Activated CD4-positive, alpha-beta T cell treated with anti-CD3 and anti-CD28 coated beads for 1 hour (primary cell): ENCODE results near the gene PPP1R14D.

Experiments
- DNase-seq: peaks from one replicate; pipeline ENCODE4 v3.0.0-alpha.2; 2020

The PPP1R14D gene

DNA sequence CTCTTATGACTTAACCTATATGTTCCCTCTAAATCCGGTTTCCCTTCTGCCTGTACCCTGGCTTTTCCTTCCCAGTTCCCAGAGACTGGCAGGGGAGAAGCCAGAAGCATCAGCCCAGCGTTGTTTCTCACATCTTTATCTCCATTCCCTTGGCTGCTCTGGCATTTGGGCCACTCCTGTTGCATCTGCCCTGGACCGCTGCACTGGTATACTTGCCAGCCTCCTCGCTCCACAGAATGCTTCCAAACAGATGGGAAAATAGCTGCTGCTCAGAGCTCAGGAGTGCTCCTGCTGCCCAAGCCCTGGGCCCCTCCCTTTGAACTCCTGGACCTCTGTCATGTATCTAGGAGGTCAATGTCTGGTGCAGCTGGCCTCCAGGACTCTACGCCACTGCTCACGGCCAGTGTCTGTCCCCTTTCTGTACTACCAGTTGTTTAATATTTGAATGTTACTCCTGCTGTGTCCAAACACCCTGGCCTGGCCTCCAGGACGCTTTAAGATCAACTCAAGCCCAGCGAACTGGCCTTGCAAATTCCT, 22.1 kb upstream of the PPP1R14D start:
- no peak for DNase-seq

DNA sequence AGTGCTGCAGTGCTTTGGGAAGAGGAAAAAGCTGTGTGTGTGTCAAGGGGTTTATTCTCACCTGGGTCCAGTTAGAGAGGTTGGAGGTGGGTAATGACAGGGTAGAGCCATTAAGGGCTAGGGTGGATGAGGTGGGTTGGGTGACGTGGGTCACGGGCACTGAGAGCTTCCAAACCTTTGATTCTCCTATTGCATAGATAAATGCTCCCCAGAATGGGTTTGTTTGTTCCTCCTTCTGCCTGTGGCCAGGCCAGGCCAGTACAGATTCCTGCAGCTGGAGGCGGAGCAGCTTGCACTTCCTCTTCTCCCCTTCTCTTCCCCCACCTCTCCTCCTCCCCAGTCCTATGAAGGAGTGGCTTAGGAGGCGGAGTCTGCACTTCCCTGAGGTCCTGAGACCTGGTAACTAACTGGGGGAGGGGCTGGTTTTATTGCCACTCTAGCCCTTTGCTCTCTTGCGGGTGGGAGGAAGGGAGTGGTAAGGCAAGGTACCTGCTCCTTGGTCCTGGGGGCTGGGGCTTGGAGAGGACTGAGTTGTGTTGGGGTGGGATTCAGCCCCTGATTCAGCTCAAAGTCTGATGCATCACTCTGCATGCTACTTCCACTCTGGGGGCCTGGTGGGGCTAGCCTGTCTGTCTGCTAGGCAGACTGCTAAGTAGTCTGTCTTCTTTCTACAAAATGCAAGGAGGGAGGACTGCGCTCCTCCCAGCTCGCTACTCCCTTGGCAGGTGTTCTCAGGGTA, 18.9 kb upstream of the PPP1R14D start:
- no peak for DNase-seq

DNA sequence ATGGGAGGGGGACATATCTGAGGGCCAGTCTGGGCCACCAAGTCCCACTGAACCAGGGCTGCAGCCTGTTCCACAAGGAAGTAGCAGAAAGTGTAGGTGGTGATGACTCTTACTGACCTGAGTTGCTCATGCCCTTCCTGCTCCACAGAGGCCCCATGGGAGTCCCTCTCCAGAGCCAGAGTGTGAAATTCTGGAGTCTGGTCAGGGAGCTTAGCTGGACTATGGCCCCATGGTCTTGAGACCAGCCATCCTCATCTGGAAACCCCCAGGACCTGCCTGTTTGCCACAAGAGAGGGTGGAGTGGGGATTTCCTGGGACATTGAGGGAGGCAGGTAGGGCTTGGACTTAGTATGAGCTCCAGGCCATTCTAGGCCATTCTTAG, 18.3 kb upstream of the PPP1R14D start:
- DNase-seq = no peak

DNA sequence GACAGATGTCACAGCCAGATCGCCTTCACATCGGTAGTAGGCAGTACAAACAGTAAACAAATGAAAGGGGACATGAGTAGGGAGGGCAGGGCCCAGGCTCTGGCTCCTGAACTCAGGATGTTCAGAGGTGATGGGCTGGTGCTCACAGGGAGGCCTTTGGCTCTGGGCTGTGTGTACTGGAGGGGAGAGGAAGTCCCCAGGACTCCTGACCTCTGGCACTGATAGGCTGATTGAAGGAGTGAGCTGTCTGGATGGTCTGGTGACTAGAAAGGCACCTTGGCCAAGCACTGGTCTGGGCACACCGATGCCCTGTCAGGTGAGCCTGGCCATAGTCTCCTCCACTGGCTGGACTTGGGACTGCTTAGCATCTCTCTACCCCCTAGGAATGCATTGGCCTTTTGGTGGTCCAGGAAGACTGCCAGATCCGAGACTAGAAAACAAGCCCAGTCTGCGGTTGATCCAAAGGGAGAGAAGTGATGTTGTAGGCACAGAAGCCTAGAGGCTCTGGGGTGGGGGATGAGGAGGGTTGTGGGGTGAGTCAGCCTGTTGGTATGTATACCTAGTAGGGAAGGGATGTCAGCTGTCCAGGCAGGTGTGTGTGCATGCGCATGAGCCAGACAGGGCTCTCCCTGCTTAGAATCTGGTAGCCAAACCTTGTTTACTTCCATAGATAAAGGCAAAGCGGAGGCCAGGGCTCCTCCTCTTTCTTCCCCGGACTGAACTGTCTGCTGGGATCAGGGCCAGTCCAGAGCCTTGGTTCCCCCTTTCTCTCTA, 17.2 kb upstream of the PPP1R14D start:
- DNase-seq = no peak

DNA sequence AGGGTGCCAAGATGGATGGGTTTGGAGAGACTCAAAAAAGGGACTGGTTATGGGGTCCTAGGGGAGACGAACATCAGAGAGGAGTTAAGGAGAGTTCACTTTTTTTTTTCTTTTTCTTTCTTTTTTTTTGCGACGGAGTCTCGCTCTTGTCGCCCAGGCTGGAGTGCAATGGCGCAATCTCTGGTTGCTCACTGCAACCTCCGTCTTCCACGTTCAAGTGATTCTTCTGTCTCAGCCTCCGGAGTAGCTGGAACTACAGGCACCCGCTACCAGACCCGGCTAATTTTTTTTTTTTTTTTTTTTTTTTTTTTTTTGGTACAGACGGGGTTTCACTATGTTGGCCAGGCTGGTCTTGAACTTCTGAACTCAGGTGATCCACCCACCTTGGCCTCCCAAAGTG, 16.5 kb upstream of the PPP1R14D start:
- DNase-seq = no peak

DNA sequence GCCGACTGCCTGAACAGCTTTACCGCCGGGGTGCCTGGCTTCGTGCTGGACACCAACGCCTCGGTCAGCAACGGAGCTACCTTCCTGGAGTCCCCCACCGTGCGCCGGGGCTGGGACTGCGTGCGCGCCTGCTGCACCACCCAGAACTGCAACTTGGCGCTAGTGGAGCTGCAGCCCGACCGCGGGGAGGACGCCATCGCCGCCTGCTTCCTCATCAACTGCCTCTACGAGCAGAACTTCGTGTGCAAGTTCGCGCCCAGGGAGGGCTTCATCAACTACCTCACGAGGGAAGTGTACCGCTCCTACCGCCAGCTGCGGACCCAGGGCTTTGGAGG, 16.2 kb upstream of the PPP1R14D start:
- DNase-seq = peak; percentile 14

DNA sequence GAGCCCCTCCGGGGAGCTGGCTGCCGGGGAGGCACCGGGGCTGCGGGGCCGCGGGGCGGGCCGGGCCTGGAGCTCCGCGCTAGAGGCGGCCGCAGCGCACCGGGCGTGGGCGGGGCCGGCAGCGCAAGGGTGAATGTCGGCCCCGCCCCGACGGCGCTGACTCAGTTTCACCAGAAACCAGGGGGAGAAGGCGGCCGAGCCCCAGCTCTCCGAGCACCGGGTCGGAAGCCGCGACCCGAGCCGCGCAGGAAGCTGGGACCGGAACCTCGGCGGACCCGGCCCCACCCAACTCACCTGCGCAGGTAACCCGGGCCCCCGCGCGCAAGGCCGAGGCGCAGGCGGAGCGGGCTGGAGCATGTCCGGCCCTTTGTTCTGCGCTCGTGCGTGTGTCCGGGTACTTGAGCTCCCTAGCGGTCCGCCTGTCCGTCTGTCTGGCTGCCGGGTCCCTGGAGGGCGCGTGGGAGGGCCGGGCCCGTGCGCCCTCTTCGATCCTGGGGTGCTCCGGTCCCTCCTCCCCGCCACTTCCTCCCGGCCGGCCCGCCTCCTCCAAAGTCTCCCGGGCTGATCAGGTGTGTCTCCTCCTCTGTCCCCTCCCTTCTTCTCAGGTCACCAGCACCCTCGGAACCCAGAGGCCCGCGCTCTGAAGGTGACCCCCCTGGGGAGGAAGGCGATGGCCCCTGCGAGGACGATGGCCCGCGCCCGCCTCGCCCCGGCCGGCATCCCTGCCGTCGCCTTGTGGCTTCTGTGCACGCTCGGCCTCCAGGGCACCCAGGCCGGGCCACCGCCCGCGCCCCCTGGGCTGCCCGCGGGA, 15.6 kb upstream of the PPP1R14D start, which contains the start of gene SPINT1:
SPINT1 (plus strand) TSS at position 164 of the 811 bp plus-strand sequence; CDS start at position 671, 507 bp downstream.
- peak; percentile 43 for DNase-seq

DNA sequence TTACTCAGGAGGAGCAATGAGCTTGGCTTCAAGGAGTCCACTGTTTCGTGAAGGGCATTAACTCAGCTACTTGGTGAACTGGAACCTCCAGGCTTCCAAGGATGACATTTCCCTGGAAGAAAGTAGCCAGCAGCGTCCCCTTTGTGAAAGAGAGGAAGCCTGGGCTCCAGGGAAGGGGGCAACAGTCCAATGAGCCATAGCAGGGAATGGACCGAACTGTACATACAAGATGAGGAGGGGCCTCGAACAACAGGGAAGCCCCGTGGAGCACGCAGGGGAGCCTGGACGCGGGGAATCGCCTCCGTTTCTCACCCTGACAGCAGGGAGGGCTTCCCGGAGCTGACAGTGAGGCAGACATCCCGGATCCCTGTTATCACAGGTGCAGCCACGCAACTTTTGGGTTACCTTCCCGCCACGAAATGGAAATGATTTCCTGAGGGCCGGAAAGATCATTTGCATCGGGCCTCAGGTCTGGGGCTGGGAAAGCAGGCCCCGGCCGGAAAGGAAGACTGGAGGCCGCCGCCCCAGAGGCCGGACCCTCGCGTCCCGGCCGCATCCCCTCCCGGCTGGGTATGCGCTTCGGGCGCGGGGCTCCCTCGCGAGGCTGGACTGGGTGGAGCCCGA, 14.9 kb upstream of the PPP1R14D start:
- DNase-seq = no peak

DNA sequence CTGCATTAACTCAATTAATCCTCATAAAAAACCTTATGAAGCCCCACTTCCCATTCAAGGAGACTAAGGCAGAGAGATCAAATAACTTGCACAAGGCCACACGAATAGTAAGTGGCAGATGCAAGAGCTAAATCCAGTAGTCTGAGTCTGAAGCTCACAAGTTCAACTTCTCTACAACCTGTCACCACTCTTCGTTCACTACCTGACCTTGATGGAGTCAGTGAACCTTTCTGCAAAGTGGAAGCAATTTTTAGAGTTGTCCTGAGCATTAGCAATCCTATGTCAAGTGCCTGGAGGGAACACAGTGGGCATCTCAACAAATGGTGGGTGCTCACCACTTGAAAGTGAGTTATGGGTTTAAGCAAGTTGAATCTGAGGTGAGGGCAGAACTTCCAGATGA, 13.2 kb upstream of the PPP1R14D start:
- DNase-seq = no peak

DNA sequence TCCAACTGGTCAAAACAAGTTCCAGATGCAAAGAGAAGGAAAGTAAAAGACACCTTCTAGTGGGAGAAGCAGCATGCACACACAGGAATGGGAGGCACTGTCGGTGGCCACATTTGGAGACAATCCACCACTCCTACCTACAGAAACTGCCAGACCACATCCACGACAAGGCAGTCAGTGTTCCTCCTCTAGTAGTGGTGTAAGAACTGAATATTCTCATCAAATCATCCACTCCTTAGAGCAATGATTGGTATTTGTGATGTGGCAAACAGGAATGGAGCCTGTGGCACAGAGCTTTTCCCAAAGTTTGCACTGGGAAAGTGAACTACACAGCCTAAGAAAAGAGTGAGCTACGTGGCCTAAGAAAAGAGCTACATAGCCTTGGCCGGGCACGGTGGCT, 10.2 kb upstream of the PPP1R14D start:
- DNase-seq = no peak

DNA sequence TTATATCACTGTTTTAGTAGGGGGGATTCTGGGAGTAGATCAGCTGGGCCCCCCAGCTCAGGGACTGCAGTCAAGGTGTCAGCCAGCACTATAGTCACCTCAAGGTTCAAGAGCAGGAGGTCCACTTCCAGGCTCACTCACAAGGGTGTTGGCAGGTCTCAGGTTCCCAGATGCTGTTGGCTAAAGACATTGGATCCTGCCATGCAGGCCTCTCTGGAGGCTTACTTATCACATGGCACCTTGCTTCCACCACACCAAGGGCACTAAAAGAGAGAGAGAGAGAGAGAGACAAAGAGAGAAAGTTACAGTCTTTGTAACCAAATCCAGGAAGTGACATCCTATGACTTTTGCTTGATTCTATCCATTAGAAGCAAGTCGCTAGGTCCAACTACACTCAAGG, 7.5 kb upstream of the PPP1R14D start:
- DNase-seq = no peak

DNA sequence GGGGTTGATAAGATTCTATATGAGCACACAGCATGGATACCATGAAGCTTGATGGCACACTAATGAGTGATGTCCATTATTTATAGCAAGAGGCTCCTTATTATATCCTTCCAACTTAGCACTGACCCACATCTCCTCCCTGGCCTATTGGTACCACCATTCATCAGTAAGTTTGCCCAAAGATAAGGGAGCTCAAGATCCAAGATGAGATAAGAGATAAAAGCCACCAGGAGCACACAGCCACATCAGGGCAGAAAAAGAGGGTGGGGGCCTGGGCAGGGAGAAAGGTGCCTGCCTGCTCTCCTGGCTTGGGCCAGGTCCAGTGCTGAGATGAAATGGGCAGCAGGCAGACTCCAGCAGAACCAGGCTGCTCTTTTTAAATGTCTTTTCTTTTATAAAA, 4.4 kb upstream of the PPP1R14D start:
- no peak for DNase-seq

DNA sequence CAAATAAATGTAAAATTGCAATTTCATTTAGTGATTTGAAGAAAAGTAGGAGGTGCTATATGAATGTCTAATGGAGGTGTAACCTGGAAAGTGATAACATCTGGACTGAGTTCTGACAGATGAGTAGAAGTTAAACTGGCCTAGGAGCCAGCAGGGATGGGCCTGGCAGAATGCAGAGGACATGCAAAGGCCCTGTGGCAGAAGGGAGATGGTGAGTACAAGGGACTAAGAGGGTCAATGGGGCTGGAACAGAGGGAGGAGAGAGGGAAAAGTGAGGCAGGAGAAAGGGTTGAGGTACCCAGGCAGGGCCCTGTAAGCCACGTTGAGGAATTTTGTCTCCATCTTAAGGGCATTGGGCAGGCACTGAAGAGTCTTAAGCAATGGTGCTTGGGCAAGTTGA, 3.4 kb upstream of the PPP1R14D start:
- DNase-seq = no peak

DNA sequence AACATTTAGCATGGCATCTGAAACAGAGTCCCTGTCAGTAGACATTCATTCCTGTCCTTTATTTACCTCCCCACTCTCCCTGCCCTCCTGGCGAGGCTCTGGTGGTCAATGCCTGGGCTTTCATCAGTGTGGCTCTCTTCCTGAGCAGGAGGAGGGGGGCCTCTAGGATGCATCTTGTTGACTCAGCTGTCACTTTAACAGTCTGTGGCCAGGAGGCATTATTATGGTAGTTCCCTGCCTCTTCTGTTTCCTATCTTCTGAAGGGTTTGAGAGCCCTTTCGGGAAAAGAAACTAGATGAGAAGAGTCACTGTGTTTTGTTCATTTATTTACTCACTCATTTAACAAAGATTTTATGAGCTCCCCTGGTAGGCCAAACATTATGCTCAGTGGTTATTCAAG, 2.4 kb upstream of the PPP1R14D start:
- DNase-seq = no peak

DNA sequence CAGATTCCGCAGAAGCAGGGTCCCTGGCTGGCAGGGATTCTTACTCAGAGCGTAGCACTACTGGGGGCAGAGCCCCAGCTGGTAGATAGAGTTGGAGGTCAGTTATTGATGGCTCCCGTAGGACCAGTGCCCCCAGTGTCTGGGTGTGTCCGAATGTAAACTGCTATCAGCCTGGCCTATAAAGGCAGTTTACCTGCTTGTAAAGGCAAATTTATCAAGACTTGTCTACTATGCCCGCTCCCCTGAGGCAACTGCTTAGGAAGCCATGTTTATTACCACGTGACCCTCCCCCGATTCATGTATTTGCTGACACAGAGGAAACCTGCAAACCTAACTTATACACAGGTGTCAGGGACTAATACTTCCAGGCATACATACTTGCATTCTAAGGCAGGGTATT, 607 bp upstream of the PPP1R14D start:
- no peak for DNase-seq

DNA sequence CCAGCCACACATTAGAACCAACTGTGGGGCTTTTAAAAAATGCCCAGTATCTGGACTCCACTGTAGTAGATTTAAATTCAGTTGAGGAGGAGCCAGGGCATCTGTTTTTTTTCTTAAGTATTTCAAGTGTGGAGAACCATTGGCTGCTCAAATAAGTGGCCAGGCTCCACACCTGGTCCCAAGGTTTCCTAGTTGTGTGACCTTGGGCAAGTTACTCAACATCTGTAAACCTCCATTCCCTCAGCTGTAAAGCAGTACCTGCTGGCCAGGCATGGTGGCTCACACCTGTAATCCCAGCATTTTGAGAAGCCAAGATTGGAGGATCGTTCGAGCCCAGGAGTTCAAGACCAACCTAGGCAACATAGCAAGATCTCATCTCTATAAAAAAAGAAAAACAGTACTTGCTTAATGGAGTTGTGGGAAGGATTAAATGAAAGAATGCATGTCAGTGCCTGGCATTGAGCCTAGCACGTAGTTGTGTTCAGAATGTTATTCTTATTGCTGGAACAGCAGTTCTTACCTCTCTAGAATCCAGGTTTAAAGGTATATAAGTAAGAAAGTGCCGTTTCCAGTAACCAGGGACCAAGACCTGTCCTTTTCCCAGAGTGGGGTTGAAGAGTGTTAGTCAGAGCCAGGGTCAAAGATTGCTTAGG, 2.0 kb downstream of the PPP1R14D start:
- no peak for DNase-seq

DNA sequence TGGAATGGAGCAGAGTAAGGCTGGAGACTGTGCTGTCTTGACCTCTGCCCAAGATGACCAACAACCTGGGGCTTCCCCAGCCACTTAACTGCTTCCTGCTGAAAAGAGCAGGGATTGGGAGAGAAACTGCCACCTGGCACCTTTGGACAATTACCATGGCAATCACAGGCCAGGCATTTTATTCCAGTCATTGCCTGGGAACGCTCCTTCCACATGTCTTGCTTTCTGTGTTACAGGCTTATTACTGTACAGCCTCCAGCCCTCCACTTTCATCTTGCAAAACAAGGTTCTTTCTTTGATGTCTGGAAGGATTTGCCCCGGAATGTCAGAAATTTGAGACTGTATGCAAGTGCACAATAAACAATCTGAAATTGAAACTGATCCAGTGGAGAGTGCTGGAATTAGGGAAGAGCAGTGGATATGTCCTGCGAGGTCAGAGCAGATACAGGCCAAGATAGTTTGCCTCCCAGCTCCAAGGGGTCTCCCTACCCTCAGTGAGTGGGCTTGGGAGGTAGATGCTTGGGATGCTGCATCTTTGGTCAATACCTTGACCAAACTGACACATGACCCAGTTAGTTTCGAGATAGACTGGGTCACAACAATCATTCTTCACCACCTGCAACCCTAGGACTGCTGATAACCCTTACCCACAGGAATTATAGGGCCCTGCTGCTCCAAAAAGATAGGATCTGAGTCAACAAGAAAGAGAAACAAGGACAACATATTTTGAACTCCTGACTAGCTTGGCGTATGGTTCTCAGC, 2.7 kb downstream of the PPP1R14D start:
- no peak for DNase-seq

DNA sequence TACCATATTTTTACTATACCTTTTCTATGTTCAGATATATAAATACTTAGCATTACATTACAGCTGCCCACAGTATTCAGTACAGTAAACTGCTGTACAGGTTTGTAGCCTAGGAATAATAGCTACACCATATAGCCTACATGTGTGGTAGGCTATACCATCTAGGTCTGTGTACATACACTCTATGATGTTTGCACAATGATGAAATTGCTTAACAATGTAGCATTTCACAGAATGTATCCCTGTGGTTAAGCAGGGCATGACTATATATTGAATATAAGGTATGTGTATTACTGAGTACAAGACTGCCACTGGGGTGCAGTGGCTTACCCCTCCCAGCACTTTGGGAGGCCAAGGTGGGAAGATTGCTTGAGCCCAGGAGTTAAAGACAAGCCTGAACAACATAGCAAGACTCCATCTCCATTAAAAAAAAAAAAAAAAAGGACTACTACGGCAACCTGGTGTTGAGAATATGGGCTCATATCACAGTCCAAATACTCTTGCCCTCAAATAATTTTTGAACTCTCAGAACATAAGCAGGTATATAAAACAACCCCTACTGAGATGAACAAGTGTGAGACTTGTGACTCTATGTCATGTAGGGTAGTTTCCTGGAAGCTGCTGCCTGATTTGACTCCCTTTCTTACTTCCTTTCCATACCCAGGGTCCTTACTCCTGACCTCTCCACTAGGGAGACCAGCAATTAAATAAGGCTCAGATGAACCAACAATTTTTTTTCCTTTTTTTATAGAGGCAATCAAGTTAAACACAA, 4.8 kb downstream of the PPP1R14D start:
- DNase-seq = no peak

DNA sequence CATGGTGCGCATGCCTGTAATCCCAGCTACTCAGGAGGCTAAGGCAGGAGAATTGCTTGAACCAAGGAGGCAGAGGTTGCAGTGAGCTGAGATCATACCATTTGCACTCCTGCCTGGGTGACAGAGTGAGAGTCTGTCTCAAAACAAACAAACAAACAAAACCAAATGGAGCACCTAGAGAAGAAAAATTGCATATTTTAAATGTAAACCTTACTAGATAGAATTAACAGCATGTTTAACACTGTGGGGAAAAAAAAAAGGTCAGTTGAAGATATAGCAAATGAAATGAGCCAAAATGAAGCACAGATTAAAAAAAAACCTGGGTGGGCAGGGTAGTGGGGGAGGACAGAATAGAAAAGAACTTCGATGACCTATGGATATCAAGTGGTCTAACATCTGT, 7.3 kb downstream of the PPP1R14D start:
- DNase-seq = no peak

DNA sequence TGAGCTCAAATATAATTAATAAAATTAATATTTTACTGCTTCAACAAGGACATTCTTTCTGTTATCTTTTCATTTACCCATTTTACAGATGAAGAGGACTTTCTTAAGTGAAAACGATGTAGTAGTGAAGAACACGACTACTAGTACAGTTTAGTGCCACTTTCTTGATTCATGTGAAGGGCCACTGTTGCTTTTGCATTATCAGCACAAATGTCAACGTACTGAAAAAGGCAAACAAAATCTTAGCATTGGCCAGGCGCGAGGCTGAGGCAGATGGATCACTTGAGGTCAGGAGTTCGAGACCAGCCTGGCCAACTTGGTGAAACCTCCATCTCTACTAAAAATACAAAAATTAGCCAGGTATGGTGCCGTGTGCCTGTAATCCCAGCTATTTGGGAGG, 9.5 kb downstream of the PPP1R14D start:
- DNase-seq = no peak
